ENCODE results near the gene OR7G1.

DNA sequence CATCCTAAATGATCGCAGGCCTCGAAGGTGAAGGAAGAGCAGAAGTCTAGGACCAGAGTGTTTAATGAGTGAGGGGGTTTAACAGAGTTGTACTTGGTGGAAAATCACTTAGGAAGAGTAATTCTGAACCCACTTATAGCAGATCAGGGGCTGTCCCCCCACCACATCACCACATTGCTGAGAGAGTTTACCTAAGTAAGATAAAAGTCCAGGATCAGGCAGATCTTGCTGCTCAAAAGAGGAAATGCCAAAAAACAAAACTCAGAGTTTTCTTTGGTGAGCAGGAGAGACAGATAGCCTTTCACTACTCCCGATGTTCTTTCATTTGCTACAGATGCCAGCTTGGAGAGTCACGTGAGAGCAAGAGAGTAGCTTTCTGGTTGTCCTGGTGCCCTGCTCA is 40.0 kb upstream of the OR7G1 start:
- TF ChIP-seq, protein P1, sequence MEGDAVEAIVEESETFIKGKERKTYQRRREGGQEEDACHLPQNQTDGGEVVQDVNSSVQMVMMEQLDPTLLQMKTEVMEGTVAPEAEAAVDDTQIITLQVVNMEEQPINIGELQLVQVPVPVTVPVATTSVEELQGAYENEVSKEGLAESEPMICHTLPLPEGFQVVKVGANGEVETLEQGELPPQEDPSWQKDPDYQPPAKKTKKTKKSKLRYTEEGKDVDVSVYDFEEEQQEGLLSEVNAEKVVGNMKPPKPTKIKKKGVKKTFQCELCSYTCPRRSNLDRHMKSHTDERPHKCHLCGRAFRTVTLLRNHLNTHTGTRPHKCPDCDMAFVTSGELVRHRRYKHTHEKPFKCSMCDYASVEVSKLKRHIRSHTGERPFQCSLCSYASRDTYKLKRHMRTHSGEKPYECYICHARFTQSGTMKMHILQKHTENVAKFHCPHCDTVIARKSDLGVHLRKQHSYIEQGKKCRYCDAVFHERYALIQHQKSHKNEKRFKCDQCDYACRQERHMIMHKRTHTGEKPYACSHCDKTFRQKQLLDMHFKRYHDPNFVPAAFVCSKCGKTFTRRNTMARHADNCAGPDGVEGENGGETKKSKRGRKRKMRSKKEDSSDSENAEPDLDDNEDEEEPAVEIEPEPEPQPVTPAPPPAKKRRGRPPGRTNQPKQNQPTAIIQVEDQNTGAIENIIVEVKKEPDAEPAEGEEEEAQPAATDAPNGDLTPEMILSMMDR (IDR thresholded peaks at IDR 0.05; ENCODE audit: extremely low read depth in 1 of 2, insufficient read depth in 1 of 2, low read depth in 1 of 2, low read length in 2 of 2), result no peak
- no peak for TF ChIP-seq EZH2 (IDR thresholded peaks at IDR 0.05; ENCODE audit: borderline replicate concordance, low read depth, low read length, severe bottlenecking)
- no peak for TF ChIP-seq MYC (IDR thresholded peaks at IDR 0.05; ENCODE audit: low read depth, low read length)
